HPDE6-E6E7 (cell line): ENCODE results near the gene OTP.

Source experiments
- DNase-seq: peaks from one replicate; pipeline ENCODE4 v3.0.0; 2011; ENCODE audit warnings: missing footprints; ENCODE audit errors: extremely low spot score

Gene OTP

GRCh38 chr5:77637998-77638762, at the start of gene OTP:
Gene OTP (minus strand): TSS chr5:77638713. CDS start chr5:77638549, 164 bp downstream.
- no peak for DNase-seq

GRCh38 chr5:77683171-77683732, 44.7 kb upstream of the OTP start:
- no peak for DNase-seq

GRCh38 chr5:77670526-77670925, 32.0 kb upstream of the OTP start:
- no peak for DNase-seq

- no peak for DNase-seq
Measured at GRCh38 chr5:77669677-77670076, 31.2 kb upstream of the OTP start.

GRCh38 chr5:77663090-77663863, 24.8 kb upstream of the OTP start:
- no peak for DNase-seq

GRCh38 chr5:77662635-77663034, 24.1 kb upstream of the OTP start:
- no peak for DNase-seq

GRCh38 chr5:77658662-77659061, 20.1 kb upstream of the OTP start:
- no peak for DNase-seq

- DNase-seq, result no peak
Measured at GRCh38 chr5:77651343-77651742, 12.8 kb upstream of the OTP start.

- DNase-seq, result no peak
Measured at GRCh38 chr5:77650686-77651085, 12.2 kb upstream of the OTP start.

- DNase-seq, result no peak
Measured at GRCh38 chr5:77649776-77650175, 11.3 kb upstream of the OTP start.

- no peak for DNase-seq
Measured at GRCh38 chr5:77645995-77646639, 7.6 kb upstream of the OTP start.

- no peak for DNase-seq
Measured at GRCh38 chr5:77645158-77645994, 6.9 kb upstream of the OTP start.

GRCh38 chr5:77644371-77645157, 6.1 kb upstream of the OTP start:
- DNase-seq, result no peak

- no peak for DNase-seq
Measured at GRCh38 chr5:77643654-77644370, 5.3 kb upstream of the OTP start.

GRCh38 chr5:77642738-77643653, 4.5 kb upstream of the OTP start:
- no peak for DNase-seq

- DNase-seq, result no peak
Measured at GRCh38 chr5:77641963-77642737, 3.6 kb upstream of the OTP start.

GRCh38 chr5:77641397-77641943, 3.0 kb upstream of the OTP start:
- no peak for DNase-seq
